ENCODE results near the gene RASEF. TPM values are rescaled to one million over a fixed set of nuclear protein-coding genes. Genes with fewer than 3 reads are reported as not detected.
A peak's percentile ranks its signal among the peaks of the same experiment; 100 is the strongest.

RASEF gene
- total RNA-seq, 1 donor from 2014 or later = 10.9 TPM

DNA sequence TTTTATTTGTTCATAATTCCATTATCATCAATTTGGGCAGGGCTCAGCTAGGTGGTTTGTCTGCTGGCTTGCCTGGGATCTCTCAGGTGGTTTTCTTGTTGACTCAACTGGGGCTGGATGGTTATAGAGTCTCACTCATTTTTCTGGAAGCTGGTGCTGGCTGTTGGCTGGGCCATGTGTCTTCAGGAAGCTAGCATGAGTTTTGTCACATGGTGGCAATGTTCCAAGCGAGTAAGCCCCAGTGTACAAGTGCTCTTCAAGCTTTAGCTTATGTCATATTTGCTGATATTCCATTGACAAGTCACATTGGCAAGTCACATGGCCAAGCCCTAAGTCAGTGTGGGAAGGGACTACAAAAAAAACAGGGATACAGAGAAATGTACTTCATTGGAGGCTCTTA lies 2.3 kb upstream of the RASEF start:
- H3K9me3 ChIP-seq = no peaks in the 10 kb centered on the region
- TF ChIP-seq, protein P1, sequence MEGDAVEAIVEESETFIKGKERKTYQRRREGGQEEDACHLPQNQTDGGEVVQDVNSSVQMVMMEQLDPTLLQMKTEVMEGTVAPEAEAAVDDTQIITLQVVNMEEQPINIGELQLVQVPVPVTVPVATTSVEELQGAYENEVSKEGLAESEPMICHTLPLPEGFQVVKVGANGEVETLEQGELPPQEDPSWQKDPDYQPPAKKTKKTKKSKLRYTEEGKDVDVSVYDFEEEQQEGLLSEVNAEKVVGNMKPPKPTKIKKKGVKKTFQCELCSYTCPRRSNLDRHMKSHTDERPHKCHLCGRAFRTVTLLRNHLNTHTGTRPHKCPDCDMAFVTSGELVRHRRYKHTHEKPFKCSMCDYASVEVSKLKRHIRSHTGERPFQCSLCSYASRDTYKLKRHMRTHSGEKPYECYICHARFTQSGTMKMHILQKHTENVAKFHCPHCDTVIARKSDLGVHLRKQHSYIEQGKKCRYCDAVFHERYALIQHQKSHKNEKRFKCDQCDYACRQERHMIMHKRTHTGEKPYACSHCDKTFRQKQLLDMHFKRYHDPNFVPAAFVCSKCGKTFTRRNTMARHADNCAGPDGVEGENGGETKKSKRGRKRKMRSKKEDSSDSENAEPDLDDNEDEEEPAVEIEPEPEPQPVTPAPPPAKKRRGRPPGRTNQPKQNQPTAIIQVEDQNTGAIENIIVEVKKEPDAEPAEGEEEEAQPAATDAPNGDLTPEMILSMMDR (IDR thresholded peaks at IDR 0.05) = no peak
- H3K27me3 ChIP-seq = peaks cover 14% of the 10 kb centered on the region
- H3K4me3 ChIP-seq = no peak overlapping the region
- intact Hi-C loops (cut with DNase I) = no loop called here
- DNase-seq (no peak), ATAC-seq (no peak)
- no peaks in the 10 kb centered on the region for H3K4me1 ChIP-seq
- H3K27ac ChIP-seq = no peak overlapping the region
- H3K36me3 ChIP-seq = no peaks in the 10 kb centered on the region

DNA sequence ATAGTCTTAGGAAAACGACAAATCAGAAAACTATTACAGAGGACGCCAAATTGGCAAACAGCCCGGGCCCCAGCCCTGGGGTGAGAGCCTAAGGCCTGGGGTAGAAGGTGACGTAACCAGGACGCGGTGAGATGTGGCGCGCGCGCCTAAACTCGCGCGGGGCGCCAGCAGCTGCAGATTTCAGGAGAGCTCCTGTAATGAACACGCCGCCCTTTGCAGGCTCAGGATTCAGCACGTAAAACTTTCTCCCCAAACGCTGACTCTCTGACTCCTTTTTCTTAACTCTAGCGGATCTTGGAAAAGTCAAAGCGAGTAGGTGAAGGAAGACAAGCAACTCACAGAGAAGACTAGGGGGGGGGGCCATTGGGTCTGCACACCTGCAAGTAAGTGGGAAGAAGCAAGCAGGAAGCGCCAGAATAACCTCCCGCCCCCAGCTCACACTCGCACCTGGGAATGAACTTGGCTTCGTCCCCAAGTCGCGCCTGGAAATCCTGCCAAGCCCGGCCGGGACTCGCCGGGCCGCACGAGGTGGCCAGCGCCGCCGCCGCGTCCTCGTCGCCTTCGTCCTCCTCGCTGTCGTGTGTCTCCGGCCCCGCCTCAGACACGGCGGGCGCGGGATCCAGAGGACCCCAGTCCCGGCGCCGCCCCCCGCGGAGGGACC lies 822 bp downstream of the RASEF start:
- peak; percentile 43 for ATAC-seq
- Histone ChIP-seq H3K4me3 (peak overlapping the region; percentile 45), H3K4me1 (no peaks in the 10 kb centered on the region), H3K9me3 (no peaks in the 10 kb centered on the region), H3K27me3 (peaks cover 14% of the 10 kb centered on the region), H3K36me3 (no peaks in the 10 kb centered on the region), H3K27ac (peak overlapping the region; percentile 78)
- intact Hi-C loops (cut with DNase I) = no loop called here
- DNase-seq = peak; percentile 84
- TF ChIP-seq, protein P1 (IDR thresholded peaks at IDR 0.05) = no peak

DNA sequence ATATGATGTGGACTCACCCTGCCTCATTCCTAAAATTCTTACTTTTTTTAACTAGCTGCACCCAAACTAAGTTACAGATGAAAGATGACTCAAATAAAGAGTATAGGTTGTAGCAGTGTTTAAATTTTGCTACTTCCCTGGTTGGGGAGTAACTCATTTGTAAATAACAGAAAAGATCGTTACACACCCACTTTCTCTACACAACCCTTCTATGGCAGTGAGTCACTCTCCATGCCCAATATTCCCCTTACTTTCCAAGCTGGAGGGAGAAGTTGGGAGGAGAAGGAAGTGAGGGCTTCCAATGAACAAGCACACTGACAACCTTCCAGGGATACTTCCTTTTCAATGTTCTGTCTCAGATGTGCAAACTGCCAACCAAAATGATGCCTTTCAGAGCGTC lies 1.9 kb downstream of the RASEF start:
- H3K4me1 ChIP-seq = no peaks in the 10 kb centered on the region
- no peaks in the 10 kb centered on the region for H3K9me3 ChIP-seq
- peak overlapping the region; percentile 78 for H3K27ac ChIP-seq
- intact Hi-C loops (cut with DNase I) = no loop called here
- TF ChIP-seq, protein P1 (IDR thresholded peaks at IDR 0.05) = no peak
- peaks cover 14% of the 10 kb centered on the region for H3K27me3 ChIP-seq
- no peaks in the 10 kb centered on the region for H3K36me3 ChIP-seq
- ATAC-seq (no peak), DNase-seq (no peak)
- peak overlapping the region; percentile 45 for H3K4me3 ChIP-seq

DNA sequence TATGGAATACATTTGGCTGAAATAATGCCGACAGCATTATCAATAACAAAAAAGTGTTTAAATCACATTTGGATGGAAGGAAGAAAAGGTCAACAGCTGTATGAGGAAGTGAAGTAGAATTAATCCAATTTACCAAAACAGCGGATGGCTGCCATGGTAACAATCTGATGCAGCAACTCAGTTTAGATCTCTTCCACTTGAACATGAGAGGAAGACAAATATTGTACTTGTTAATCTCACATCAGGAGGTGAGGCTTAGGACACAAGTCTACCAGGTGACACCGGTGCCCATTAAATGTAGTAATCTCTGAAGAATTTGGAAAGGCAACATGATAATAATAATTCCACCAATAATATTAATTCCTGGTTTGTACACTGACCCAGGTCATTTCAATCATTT lies 2.4 kb downstream of the RASEF start:
- ATAC-seq = no peak
- no peaks in the 10 kb centered on the region for H3K9me3 ChIP-seq
- H3K4me1 ChIP-seq = no peaks in the 10 kb centered on the region
- TF ChIP-seq, protein P1 (IDR thresholded peaks at IDR 0.05) = no peak
- intact Hi-C loops (cut with DNase I) = no loop called here
- peak overlapping the region; percentile 45 for H3K4me3 ChIP-seq
- no peak overlapping the region for H3K27ac ChIP-seq
- H3K36me3 ChIP-seq = no peaks in the 10 kb centered on the region
- DNase-seq = no peak
- H3K27me3 ChIP-seq = peaks cover 14% of the 10 kb centered on the region

DNA sequence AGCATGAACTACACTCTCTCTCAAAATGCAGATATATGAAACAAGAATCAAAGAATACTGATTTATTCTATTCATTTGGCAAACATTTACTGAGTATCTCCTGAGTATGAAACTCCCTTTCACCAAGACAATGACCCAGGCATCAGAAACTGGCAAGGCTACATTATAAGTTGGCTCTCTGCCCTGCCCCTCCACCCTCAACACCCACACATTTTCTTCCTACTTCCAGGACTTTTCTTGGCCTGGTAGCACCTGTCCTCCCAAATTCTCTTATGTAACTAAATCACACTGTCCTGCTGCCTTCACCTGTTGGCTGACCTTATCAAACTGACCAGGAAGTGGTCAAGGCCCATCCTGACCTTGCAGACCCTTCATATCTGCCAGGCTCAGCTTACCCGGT lies 3.5 kb downstream of the RASEF start:
- Histone ChIP-seq H3K4me3 (no peak overlapping the region), H3K9me3 (no peaks in the 10 kb centered on the region), H3K36me3 (no peaks in the 10 kb centered on the region), H3K27ac (no peak overlapping the region), H3K27me3 (peaks cover 14% of the 10 kb centered on the region), H3K4me1 (no peaks in the 10 kb centered on the region)
- DNase-seq (no peak), ATAC-seq (no peak)
- TF ChIP-seq, protein P1 (IDR thresholded peaks at IDR 0.05) = no peak
- intact Hi-C loops (cut with DNase I) = no loop called here

DNA sequence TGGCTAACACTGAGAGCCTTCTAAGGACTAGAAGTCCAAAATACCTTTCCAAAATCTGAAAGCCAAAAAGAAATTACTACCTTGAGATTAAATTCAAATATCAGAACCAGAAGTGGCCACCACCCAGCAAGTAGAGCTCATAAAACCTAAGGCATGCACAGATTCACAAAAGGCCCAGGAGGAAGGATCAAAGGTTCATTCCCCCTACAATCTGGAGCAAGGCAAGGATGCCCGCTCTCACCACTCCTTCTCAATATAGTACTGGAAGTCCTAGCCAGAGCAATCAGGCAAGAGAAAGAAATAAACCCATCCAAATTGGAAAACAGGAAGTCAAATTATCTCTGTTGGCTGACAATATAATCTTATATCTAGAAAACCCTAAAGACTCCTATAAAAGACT lies 6.0 kb downstream of the RASEF start:
- intact Hi-C loops (cut with DNase I) = no loop called here
- Histone ChIP-seq H3K4me1 (no peaks in the 10 kb centered on the region), H3K36me3 (no peaks in the 10 kb centered on the region), H3K4me3 (no peak overlapping the region), H3K27ac (no peak overlapping the region), H3K9me3 (no peaks in the 10 kb centered on the region), H3K27me3 (no peaks in the 10 kb centered on the region)
- DNase-seq (no peak), ATAC-seq (no peak)
- TF ChIP-seq, protein P1 (IDR thresholded peaks at IDR 0.05) = no peak
